Pancreas (tissue), 10 donors: Measurements from ENCODE around the gene FXYD3. TPM values are rescaled to one million over a fixed set of nuclear protein-coding genes. Genes with fewer than 3 reads are reported as not detected.
A peak's percentile ranks its signal among the peaks of the same experiment; 100 is the strongest.

Experiments used
- ATAC-seq, 4 donors: fragments of 200-7000 bp; cut with Tn5 transposase; one replicate each; pipeline versions ENCODE4 v1.8.0 to v1.9.1; 2020; ENCODE audit warnings: mild to moderate bottlenecking in 4 of 4, moderate library complexity in 4 of 4
- DNase-seq, 6 donors: peaks; one replicate each; pipeline ENCODE4 v3.0.0-alpha.2; 2020
- FAIRE-seq: peaks from 2 replicates; lab custom pipeline; 2012; peaks lifted over from hg19 to GRCh38; lab: Jason Lieb, UNC
- H3K27ac ChIP-seq, 4 donors: fragments of 200-600 bp; sonication (generic); 1 replicate in 3 of 4; 2 replicates in 1 of 4; pipeline versions ENCODE4 v1.5.0 to v1.8.0; 2020
- H3K27me3 ChIP-seq, 4 donors: fragments of 200-600 bp; one replicate each; pipeline ENCODE4 v1.8.0; 2021
- H3K36me3 ChIP-seq, 3 donors: fragments of 200-600 bp; sonication (generic) in 1 of 3; one replicate each; pipeline versions ENCODE4 v1.5.0 to v1.8.0; 2020 to 2021
- H3K4me1 ChIP-seq, 3 donors: fragments of 200-600 bp; one replicate each; pipeline ENCODE4 v1.8.0; 2021
- H3K4me3 ChIP-seq, 4 donors: fragments of 200-600 bp; sonication (generic) in 2 of 4; one replicate each; pipeline versions ENCODE4 v1.5.0 to v1.8.0; 2020 to 2021
- H3K9me3 ChIP-seq, 4 donors: fragments of 200-600 bp; one replicate each; pipeline ENCODE4 v1.8.0; 2021
- CTCF ChIP-seq, 4 donors: fragments of 200-600 bp; sonication (generic) in 3 of 4; IDR thresholded peaks; one replicate each; pipeline versions ENCODE4 v1.5.0 to v1.8.0; 2021; ENCODE audit warnings: antibody characterized with exemption in 4 of 4
- WGBS, 2 donors: extraction: QIAGEN DNeasy Blood & Tissue Kit; methylation state at CpG; one replicate each; pipeline ENCODE4 v1.1.7; 2013; 5-methylcytosine and 5-hydroxymethylcytosine counted together
- intact Hi-C, 3 donors: fragments of 100-400 bp; cut with DNase I; formaldehyde crosslinking; loops; one replicate each; pipeline versions ENCODE4 v1.11.1 to v1.14.2; 2022
- polyA plus RNA-seq, 2 donors: library from polyadenylated mRNA; stranded (reverse); fragments of 200-250 nt; gene quantifications; one replicate each; pipeline ENCODE4 v1.2.3, GENCODE V29; 2013
- total RNA-seq, 6 donors: library from RNA; stranded (reverse); fragmentation: NEBNext Ultra II Directional in 4 of 6; extraction: Animal tissue kit (Norgen Biotek cat#: 25700) in 4 of 6; gene quantifications; one replicate each; pipeline versions ENCODE4 v1.2.1 to v1.2.4, GENCODE V29; 2021 to 2023
- donor health status: healthy with polysubstance abuse.
- donor health status: DM: no; HTN: no; CAD: no; lungs with moderate emphysema.
- donor health status: DM: no; HTN: no; CAD: no.
- donor health status: control.
- donor health status: control.
- donor health status: Bipolar disorder and iron deficiency.
- donor health status: DM: yes; HTN: yes; CAD: no.
- donor health status: DM: no; HTN: no; CAD: no.
- donor health status: DM: no; HTN: no; CAD: no.
- donor health status: DM: yes; HTN: yes; CAD: no.

FXYD3 gene
- total and polyA plus RNA-seq, 8 donors = 12.2 to 59.1 (median 17.7) TPM

DNA sequence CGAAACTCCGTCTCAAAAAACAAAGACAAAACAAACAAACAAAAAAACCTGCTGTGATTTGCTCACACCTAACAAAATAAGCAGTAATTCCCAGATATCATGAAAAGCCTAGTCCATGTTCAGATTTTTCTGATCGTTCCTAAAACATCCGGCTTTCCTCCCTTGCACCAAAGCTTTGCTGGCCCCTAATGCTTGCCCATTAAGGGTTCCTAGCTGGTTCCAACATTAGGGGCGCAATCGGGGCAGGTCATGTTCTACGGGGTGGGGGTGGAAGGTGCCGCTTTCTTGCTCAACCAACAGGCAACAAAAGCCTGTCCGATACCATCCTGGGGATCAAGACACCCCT is 25.5 kb upstream of the FXYD3 start:
- Histone ChIP-seq H3K36me3 (no peaks in the 10 kb centered on the region), H3K4me3 (peak overlapping the region in 2 of 4 donors; percentile 40 to 49), H3K9me3 (no peaks in the 10 kb centered on the region), H3K27ac (peak overlapping the region; percentile 38 to 67 (median 48)), H3K27me3 (no peaks in the 10 kb centered on the region), H3K4me1 (no peaks in the 10 kb centered on the region)
- WGBS, 2 donors = 13 to 14% methylated on average over 9 of the region's 9 CpGs
- FAIRE-seq = no peak
- ATAC-seq = peak; percentile 7 to 19 (median 18)
- no peak for DNase-seq
- TF ChIP-seq CTCF (IDR thresholded peaks at IDR 0.05) = no peak
- intact Hi-C loops = no loop called here

GRCh38 chr19:35090506-35091214 is 25.0 kb upstream of the FXYD3 start:
- no peak for FAIRE-seq
- H3K27ac ChIP-seq = peak overlapping the region; percentile 38 to 67 (median 48)

GRCh38 chr19:35093430-35093829 is 22.2 kb upstream of the FXYD3 start:
- Histone ChIP-seq H3K9me3 (no peaks in the 10 kb centered on the region), H3K27ac (no peak overlapping the region), H3K4me3 (no peak overlapping the region), H3K27me3 (no peaks in the 10 kb centered on the region), H3K36me3 (no peaks in the 10 kb centered on the region), H3K4me1 (peaks cover 0 to 2% (median under 1%) of the 10 kb centered on the region in 3 donors)
- ATAC-seq = no peak
- no peak for TF ChIP-seq CTCF (IDR thresholded peaks at IDR 0.05)
- 80% methylated on average over 5 of the region's 5 CpGs for WGBS, 2 donors
- intact Hi-C loops = no loop called here
- DNase-seq = no peak
- FAIRE-seq = no peak

More at GRCh38 chr19:35090506-35091214, 25.0 kb upstream of the FXYD3 start:
- ATAC-seq (peak; percentile 93 to 97 (median 94)), DNase-seq (peak; percentile 76 to 92 (median 81))
- Histone ChIP-seq H3K9me3 (no peaks in the 10 kb centered on the region), H3K4me3 (peak overlapping the region; percentile 2 to 49 (median 24)), H3K27me3 (no peaks in the 10 kb centered on the region), H3K4me1 (no peaks in the 10 kb centered on the region), H3K36me3 (no peaks in the 10 kb centered on the region)
- TF ChIP-seq CTCF (IDR thresholded peaks at IDR 0.05) = peak; percentile 29 to 62 (median 47)
- whole genome bisulfite sequencing, 2 donors = 3 to 4% methylated on average over 36 of the region's 36 CpGs
- intact Hi-C loops = no loop called here

GRCh38 chr19:35093941-35094647 is 21.5 kb upstream of the FXYD3 start:
- Histone ChIP-seq H3K4me1 (peaks cover 0 to 8% (median 5%) of the 10 kb centered on the region in 3 donors), H3K36me3 (no peaks in the 10 kb centered on the region), H3K9me3 (no peaks in the 10 kb centered on the region), H3K27me3 (no peaks in the 10 kb centered on the region), H3K27ac (no peak overlapping the region), H3K4me3 (no peak overlapping the region)
- FAIRE-seq (no peak), DNase-seq (peak in 1 of 6 donors; percentile 63), ATAC-seq (no peak)
- TF ChIP-seq CTCF (IDR thresholded peaks at IDR 0.05) = no peak
- WGBS, 2 donors = 91 to 93% methylated on average over 11 of the region's 11 CpGs
- intact Hi-C loops = no loop called here
